ENCODE measurements around the gene WWOX.

The WWOX gene

DNA sequence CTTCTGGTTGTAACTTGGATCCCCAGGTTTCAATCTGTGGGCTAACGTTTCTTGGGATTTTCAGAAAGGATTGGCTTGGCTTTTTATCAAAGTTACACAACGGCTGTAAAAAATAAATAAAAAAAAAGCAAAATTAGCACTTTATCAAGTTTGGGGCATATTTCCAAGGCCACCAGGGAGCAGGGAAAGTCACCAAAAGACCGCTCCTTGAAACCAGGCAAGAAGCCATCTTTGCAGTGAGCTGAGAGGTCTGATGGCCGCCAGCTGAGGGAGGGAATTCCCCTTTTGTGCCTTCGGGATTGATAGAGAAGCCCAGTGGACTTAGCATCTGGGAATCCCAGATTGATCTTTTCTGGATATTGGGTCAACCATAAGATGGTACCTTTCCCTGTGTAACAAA, 192.2 kb downstream of the WWOX start:
- TF ChIP-seq MYC (IDR thresholded peaks at IDR 0.05; ENCODE audit: low read depth, low read length) (no peak), MAX (IDR thresholded peaks at IDR 0.05; ENCODE audit: low read depth, low read length) (no peak), POLR2A (IDR thresholded peaks at IDR 0.05; ENCODE audit: extremely low read depth, insufficient read length) (no peak), CTCF (IDR thresholded peaks at IDR 0.05; ENCODE audit: low read depth, low read length) (no peak)
- no peak for DNase-seq (ENCODE audit: low read depth)
- no peak overlapping the region for H3K4me3 ChIP-seq (ENCODE audit: low read depth, low read length)

DNA sequence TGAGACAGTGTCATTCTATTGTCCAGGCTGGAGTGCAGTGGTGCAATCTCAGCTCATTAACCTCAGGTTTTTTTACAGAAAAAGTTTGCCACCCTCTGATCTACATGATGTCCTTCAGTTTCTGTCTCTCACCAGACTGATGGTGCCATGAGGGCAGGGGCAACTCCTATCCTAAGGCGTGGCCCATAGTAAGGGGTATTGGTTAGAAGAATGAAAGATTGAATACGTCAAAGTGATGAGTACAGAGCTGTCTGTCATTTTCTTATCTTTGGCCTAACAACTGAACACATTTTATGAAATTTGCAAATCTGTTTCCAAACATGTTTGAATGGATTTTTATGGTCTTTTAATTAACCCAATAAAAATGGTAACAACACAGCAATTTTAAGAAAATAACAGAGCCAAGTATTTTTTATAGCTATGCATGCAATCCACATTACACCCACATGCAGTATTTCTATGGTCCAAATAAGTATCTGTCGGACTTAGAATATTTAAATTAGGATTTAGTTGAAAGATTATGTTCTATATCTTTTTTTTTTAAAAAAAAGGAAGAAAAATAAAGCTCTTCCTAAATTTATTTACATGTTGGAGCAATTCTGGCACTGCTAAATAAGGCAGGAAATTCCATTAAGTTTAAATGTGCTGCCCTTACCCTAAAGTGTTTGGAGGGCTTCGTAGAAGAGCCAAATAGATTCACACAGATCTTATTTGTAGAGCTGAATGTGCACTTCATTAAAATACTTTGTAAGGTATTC, 192.8 kb downstream of the WWOX start:
- no peak for TF ChIP-seq CTCF (IDR thresholded peaks at IDR 0.05; ENCODE audit: low read depth, low read length)
- no peak for TF ChIP-seq MAX (IDR thresholded peaks at IDR 0.05; ENCODE audit: low read depth, low read length)
- no peak for TF ChIP-seq MYC (IDR thresholded peaks at IDR 0.05; ENCODE audit: low read depth, low read length)
- TF ChIP-seq POLR2A (IDR thresholded peaks at IDR 0.05; ENCODE audit: extremely low read depth, insufficient read length) = no peak
- no peak overlapping the region for H3K4me3 ChIP-seq (ENCODE audit: low read depth, low read length)
- no peak for DNase-seq (ENCODE audit: low read depth)

- no peak overlapping the region for H3K4me3 ChIP-seq (ENCODE audit: low read depth, low read length)
- no peak for TF ChIP-seq MYC (IDR thresholded peaks at IDR 0.05; ENCODE audit: low read depth, low read length)
- TF ChIP-seq CTCF (IDR thresholded peaks at IDR 0.05; ENCODE audit: low read depth, low read length) = no peak
- TF ChIP-seq MAX (IDR thresholded peaks at IDR 0.05; ENCODE audit: low read depth, low read length) = no peak
- TF ChIP-seq POLR2A (IDR thresholded peaks at IDR 0.05; ENCODE audit: extremely low read depth, insufficient read length) = no peak
- no peak for DNase-seq (ENCODE audit: low read depth)
Observed at GRCh38 chr16:78292844-78293380, 193.5 kb downstream of the WWOX start.

DNA sequence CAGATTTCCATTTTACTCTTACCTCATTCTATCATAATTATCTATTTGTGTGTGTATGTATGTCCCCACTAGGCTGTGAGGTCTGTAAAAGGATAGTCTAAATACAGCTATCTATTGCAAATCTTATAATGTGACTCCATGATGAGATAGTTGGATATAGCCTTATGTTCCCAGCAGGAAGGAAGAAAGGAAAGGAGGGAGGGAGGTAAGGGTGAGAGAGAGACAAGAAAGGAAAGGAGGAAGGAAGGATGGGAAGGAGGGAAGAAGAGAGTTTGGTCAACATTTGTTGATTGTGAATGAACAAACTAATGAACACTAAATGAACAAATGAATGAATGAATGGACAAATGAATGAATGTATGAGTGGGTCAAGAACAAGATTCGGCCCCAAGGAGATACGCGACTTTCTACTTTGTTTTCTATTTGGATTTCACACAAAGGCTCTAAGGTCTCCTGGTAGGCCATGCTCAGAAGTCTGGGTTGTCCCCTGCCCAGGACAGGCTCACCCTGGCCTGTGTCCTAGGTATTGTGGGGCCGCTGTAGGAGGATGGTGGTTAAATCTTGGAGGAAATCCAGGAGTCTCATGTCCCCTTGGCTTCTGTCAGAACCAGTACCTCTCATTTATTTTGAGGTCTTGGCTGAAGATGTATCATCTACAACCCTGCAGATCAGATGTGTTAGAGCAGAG, 195.2 kb downstream of the WWOX start:
- TF ChIP-seq MYC (IDR thresholded peaks at IDR 0.05; ENCODE audit: low read depth, low read length) = no peak
- no peak for DNase-seq (ENCODE audit: low read depth)
- no peak overlapping the region for H3K4me3 ChIP-seq (ENCODE audit: low read depth, low read length)

DNA sequence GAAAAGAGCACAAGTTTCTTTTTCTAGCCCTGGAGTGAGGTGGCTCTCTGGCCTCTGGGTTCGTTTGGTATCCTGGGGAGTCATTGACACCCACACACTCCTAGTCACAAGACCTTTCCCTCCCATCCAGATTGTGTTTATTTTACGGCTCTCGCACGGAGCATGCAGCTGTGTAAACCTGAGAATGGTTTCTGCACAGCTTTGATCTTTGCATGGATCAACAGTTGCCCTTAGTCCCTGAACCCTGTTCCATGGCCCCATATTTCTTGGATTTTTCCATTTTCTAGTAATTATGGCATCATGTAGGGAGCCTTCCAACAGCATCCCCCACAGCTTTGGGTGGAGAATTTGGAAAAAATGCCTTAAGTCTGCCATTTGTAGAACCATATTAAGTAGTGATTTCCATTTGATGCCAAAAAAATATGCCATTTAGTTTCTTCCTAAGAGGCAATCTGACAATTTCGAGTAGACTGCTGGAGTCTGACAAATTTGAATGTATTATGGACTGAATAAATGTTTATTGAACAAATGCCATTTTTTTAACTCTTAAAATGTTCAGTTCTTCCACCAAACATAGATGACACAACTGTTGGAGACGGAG, 197.7 kb downstream of the WWOX start:
- no peak for DNase-seq (ENCODE audit: low read depth)
- no peak overlapping the region for H3K4me3 ChIP-seq (ENCODE audit: low read depth, low read length)
- TF ChIP-seq MAX (IDR thresholded peaks at IDR 0.05; ENCODE audit: low read depth, low read length) (no peak), MYC (IDR thresholded peaks at IDR 0.05; ENCODE audit: low read depth, low read length) (no peak), CTCF (IDR thresholded peaks at IDR 0.05; ENCODE audit: low read depth, low read length) (no peak), POLR2A (IDR thresholded peaks at IDR 0.05; ENCODE audit: extremely low read depth, insufficient read length) (no peak)

- TF ChIP-seq CTCF (IDR thresholded peaks at IDR 0.05; ENCODE audit: low read depth, low read length) = no peak
- TF ChIP-seq POLR2A (IDR thresholded peaks at IDR 0.05; ENCODE audit: extremely low read depth, insufficient read length) = no peak
- no peak for TF ChIP-seq MYC (IDR thresholded peaks at IDR 0.05; ENCODE audit: low read depth, low read length)
- DNase-seq (ENCODE audit: low read depth) = no peak
- H3K4me3 ChIP-seq (ENCODE audit: low read depth, low read length) = no peak overlapping the region
Observed at GRCh38 chr16:78298986-78299385, 199.5 kb downstream of the WWOX start.

Data from NB4 (cell line).